ENCODE data around the gene TASOR2. TPM values are rescaled to one million over a fixed set of nuclear protein-coding genes. Genes with fewer than 3 reads are reported as not detected.

The TASOR2 gene
- total and polyA plus RNA-seq, 2 of the 4 experiments (the other 2 are of a cell fraction) = 19.4 to 53.6 TPM

DNA sequence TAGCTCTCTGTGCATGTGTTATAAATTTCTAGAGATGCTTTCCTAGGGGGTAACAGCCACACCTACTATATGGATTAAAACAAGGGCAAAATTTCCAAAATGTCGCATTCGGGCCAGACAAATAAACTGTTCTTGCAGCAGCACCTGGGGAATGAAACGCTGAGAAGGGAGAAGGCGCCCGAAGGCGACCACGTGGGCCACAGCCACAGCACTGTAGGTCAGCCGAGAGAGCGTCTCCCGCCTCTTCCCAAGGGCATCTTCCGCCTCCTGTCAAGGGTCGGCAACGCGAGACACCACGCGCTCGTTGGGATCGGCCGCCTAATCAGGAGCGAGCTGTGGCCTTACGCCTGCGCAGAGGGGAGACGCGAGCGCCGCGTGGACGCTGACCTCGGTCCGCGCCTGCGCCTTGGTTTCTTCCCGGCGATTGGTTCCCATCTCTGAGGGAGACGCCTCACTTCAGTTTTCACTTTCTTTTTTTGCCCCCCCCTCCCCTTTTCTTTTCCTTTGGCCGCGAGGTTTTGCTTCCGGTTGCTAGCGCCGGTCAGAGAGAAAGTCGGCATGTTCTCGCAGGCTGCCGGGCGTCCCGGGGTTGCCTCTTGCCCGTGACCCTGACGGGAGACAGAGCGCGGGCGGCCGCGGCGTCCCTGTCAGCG is at the start of gene TASOR2 (continued):
- TF ChIP-seq MAFK (IDR thresholded peaks at IDR 0.05; ENCODE audit: low read depth, low read length) (no peak), MXI1 (IDR thresholded peaks at IDR 0.05; ENCODE audit: borderline replicate concordance, low read depth, low read length) (peak; percentile 61; the same call in 1 of the 2 replicates)
- TF ChIP-seq, protein P1, sequence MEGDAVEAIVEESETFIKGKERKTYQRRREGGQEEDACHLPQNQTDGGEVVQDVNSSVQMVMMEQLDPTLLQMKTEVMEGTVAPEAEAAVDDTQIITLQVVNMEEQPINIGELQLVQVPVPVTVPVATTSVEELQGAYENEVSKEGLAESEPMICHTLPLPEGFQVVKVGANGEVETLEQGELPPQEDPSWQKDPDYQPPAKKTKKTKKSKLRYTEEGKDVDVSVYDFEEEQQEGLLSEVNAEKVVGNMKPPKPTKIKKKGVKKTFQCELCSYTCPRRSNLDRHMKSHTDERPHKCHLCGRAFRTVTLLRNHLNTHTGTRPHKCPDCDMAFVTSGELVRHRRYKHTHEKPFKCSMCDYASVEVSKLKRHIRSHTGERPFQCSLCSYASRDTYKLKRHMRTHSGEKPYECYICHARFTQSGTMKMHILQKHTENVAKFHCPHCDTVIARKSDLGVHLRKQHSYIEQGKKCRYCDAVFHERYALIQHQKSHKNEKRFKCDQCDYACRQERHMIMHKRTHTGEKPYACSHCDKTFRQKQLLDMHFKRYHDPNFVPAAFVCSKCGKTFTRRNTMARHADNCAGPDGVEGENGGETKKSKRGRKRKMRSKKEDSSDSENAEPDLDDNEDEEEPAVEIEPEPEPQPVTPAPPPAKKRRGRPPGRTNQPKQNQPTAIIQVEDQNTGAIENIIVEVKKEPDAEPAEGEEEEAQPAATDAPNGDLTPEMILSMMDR (conservative IDR thresholded peaks at IDR 0.05; ENCODE audit: low read depth, low read length) = no peak

DNA sequence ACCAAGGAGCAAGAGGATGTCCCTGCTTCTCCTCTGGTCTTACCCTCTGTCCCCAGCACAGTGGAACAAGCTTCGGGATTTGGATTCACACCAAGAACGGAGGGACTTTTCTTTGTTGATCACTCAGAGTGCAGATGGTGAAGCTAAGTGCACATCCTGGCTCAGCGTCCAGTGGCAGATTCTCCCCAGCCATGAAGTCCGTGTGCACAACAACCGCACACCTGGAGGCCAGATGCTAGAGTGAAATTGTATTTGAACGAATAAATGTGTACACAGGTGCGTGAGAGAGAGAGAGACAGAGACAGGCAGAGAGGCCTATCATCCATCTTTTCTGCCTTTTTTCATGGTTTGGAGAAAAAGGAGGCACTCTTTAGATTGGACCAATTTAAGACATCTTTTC is 49.7 kb upstream of the TASOR2 start:
- H4K8ac ChIP-seq (ENCODE audit: low read depth in 2 of 2, low read length in 2 of 2) = no peak overlapping the region
- no peak overlapping the region for H3K9ac ChIP-seq (ENCODE audit: low read depth, low read length)
- intact Hi-C loops (cut with micrococcal nuclease) (no loop called here), dilution Hi-C loops (cut with HindIII; ENCODE audit: low sequenced_read_pairs, unreplicated experiment) (no loop called here), in situ Hi-C loops (cut with MboI; ENCODE audit: low sequenced_read_pairs) (no loop called here)
- H3K36me3 ChIP-seq (ENCODE audit: control insufficient read depth, insufficient read depth, low read length) = peaks cover 8% of the 10 kb centered on the region
- no peak for TF ChIP-seq MXI1 (IDR thresholded peaks at IDR 0.05; ENCODE audit: borderline replicate concordance, low read depth, low read length)
- TF ChIP-seq SMC3 (IDR thresholded peaks at IDR 0.05; ENCODE audit: low read depth, low read length) = no peak
- no peak for TF ChIP-seq POLR2A (IDR thresholded peaks at IDR 0.05; ENCODE audit: low read depth, low read length)
- no peak for TF ChIP-seq NFE2L2 (IDR thresholded peaks at IDR 0.05; ENCODE audit: low read depth, low read length)
- TF ChIP-seq CEBPB (IDR thresholded peaks at IDR 0.05; ENCODE audit: low read depth, low read length) = no peak
- TF ChIP-seq, protein P2, sequence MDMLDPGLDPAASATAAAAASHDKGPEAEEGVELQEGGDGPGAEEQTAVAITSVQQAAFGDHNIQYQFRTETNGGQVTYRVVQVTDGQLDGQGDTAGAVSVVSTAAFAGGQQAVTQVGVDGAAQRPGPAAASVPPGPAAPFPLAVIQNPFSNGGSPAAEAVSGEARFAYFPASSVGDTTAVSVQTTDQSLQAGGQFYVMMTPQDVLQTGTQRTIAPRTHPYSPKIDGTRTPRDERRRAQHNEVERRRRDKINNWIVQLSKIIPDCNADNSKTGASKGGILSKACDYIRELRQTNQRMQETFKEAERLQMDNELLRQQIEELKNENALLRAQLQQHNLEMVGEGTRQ (IDR thresholded peaks at IDR 0.05; ENCODE audit: low read depth, low read length) = no peak
- TF ChIP-seq CHD1 (IDR thresholded peaks at IDR 0.05; ENCODE audit: low read depth, low read length) = no peak
- no peak for TF ChIP-seq ELK1 (IDR thresholded peaks at IDR 0.05; ENCODE audit: borderline replicate concordance, low read depth, low read length)
- no peak overlapping the region for H3K14ac ChIP-seq (replicated peaks; ENCODE audit: low read depth, low read length)
- 89% methylated on average over 5 of the region's 7 CpGs; no CpG with 5 or more reads in 1 of the 2 experiments for WGBS, 2 experiments (ENCODE audit: extremely low coverage in 2 of 2, insufficient read length in 1 of 2)
- no peak overlapping the region for H2BK15ac ChIP-seq (ENCODE audit: low read depth, low read length)
- no peak overlapping the region for H4K5ac ChIP-seq (ENCODE audit: low read depth, low read length)
- no peak overlapping the region for H2BK20ac ChIP-seq (ENCODE audit: low read depth, low read length)
- H3K4me3 ChIP-seq (ENCODE audit: insufficient read depth, low read depth, low read length) = no peak overlapping the region
- no peak overlapping the region for H3K23ac ChIP-seq (ENCODE audit: low read depth, low read length)
- no peak overlapping the region for H3K56ac ChIP-seq (ENCODE audit: extremely low read depth, insufficient read depth, low read length)
- no peaks in the 10 kb centered on the region for H3K79me1 ChIP-seq (ENCODE audit: low read depth in 1 of 2, low read length in 2 of 2)
- no peak overlapping the region for H4K91ac ChIP-seq (ENCODE audit: insufficient read depth, low read depth, low read length)
- no peak overlapping the region for H3K4me2 ChIP-seq (ENCODE audit: low read depth, low read length)
- no peaks in the 10 kb centered on the region; the same call in 1 of the 2 replicates for H3K9me1 ChIP-seq (ENCODE audit: insufficient read depth, low read length)
- H3K18ac ChIP-seq (ENCODE audit: low read depth, low read length) = no peak overlapping the region
- H2BK5ac ChIP-seq (ENCODE audit: low read depth, low read length, poor library complexity, severe bottlenecking) = no peak overlapping the region
- POLR2A ChIA-PET (ENCODE audit: unreplicated experiment) = no interaction called here
- DNase-seq = no peak
- no peaks in the 10 kb centered on the region for H4K20me1 ChIP-seq (ENCODE audit: insufficient read depth, low read length)
- H3K4ac ChIP-seq (ENCODE audit: low read depth, low read length) = no peak overlapping the region
- H3K27me3 ChIP-seq (ENCODE audit: control insufficient read depth, insufficient read depth, low read length) = no peaks in the 10 kb centered on the region; the same call in 1 of the 2 replicates
- no peak overlapping the region for H2AK5ac ChIP-seq (ENCODE audit: low read depth, low read length)
- H2BK120ac ChIP-seq (ENCODE audit: low read depth, low read length) = no peak overlapping the region
- no TSS peak for BruUV-seq (replicated peaks)
- no peak for ATAC-seq (ENCODE audit: low read depth)
- CTCF ChIA-PET = no interaction called here
- H2AK9ac ChIP-seq (replicated peaks; ENCODE audit: low read depth, low read length, poor library complexity) = no peak overlapping the region
- H3K4me1 ChIP-seq (ENCODE audit: control insufficient read depth, insufficient read depth, low read length) = peaks cover 2% of the 10 kb centered on the region; the same call in 1 of the 2 replicates
- H3K27ac ChIP-seq (ENCODE audit: insufficient read depth, low read length) = no peak overlapping the region
- H2AFZ ChIP-seq (replicated peaks; ENCODE audit: low read length, poor library complexity) = no peak overlapping the region
- no peaks in the 10 kb centered on the region for H3K9me3 ChIP-seq (ENCODE audit: control insufficient read depth, insufficient read depth, low read length)
